Activated CD8-positive, alpha-beta T cell treated with anti-CD3 and anti-CD28 coated beads for 36 hours (primary cell): ENCODE measurements around the gene SCGB1C2. TPM values are rescaled to one million over a fixed set of nuclear protein-coding genes. Genes with fewer than 3 reads are reported as not detected.

Experiments
- ATAC-seq: fragments of 200-7000 bp; cut with Tn5 transposase; one replicate; pipeline ENCODE4 v1.10.0; 2021; ENCODE audit warnings: mild to moderate bottlenecking, moderate library complexity
- CTCF ChIA-PET: fragments of 350-600 bp; sonication (Branson Sonifier 250); formaldehyde crosslinking; loops from one replicate; lab custom pipeline; 2021; ENCODE audit warnings: antibody characterized with exemption; lab: Charles Lee
- POLR2A ChIA-PET: fragments of 350-600 bp; sonication (Branson Sonifier 250); formaldehyde crosslinking; loops from one replicate; lab custom pipeline; 2021; ENCODE audit warnings: antibody characterized with exemption; lab: Charles Lee
- DNase-seq: peaks from one replicate; pipeline ENCODE4 v3.0.0-alpha.2; 2020
- H3K27ac Mint-ChIP-seq: one replicate; pipeline ENCODE4 v1.8.0; 2021; ENCODE audit warnings: mild to moderate bottlenecking, mixed read lengths
- H3K27me3 Mint-ChIP-seq: one replicate; pipeline ENCODE4 v1.8.0; 2021; ENCODE audit warnings: mixed read lengths
- H3K36me3 Mint-ChIP-seq: one replicate; pipeline ENCODE4 v1.8.0; 2021; ENCODE audit warnings: low read depth, mixed read lengths
- H3K4me1 Mint-ChIP-seq: one replicate; pipeline ENCODE4 v1.8.0; 2021; ENCODE audit warnings: low read depth, mixed read lengths
- H3K4me3 Mint-ChIP-seq: one replicate; pipeline ENCODE4 v1.8.0; 2021; ENCODE audit warnings: mild to moderate bottlenecking, moderate library complexity, mixed read lengths
- H3K9me3 Mint-ChIP-seq: one replicate; pipeline ENCODE4 v1.8.0; 2021; ENCODE audit warnings: mixed read lengths
- intact Hi-C: fragments of 100-400 bp; cut with micrococcal nuclease; formaldehyde crosslinking; loops from one replicate; pipeline ENCODE4 v1.10.0; 2022
- total RNA-seq, 2 experiments: library from RNA; stranded (reverse); gene quantifications; one replicate each; pipeline ENCODE4 v1.2.3, GENCODE V29; 2021
- TF ChIP-seq, protein P1 (sequence below): fragments of 200-600 bp; IDR thresholded peaks from one replicate; pipeline ENCODE4 v1.8.0; 2022; ENCODE audit warnings: antibody characterized with exemption, mild to moderate bottlenecking

SCGB1C2 gene
- total RNA-seq, 2 experiments from 2014 or later: not detected

DNA sequence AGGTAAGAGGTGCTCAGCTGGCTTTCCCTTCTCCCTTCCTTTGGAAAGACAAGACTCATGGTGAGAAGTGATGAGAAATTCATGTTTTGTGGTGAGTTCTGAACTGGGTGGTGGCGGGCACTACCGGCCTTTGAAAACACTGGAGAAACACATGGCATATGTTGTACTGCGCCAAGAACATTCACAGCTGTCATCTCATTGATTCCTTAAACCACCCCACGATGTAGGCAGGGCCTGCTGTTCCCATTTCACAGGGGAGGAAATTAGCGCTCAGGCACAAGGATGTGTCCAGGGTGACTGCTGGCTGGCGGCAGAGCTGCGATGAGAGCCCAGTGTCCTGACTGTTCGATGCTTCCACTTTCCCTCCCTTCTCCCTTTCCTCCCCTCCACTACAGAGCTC lies 45.7 kb downstream of the SCGB1C2 start:
- Mint-ChIP-seq H3K27me3 (peaks cover 29% of the 10 kb centered on the region), H3K9me3 (no peaks in the 10 kb centered on the region), H3K4me1 (peaks cover 3% of the 10 kb centered on the region), H3K27ac (no peak overlapping the region), H3K4me3 (no peak overlapping the region), H3K36me3 (no peaks in the 10 kb centered on the region)
- no peak for DNase-seq
- intact Hi-C loops: no loop called here
- TF ChIP-seq, protein P1, sequence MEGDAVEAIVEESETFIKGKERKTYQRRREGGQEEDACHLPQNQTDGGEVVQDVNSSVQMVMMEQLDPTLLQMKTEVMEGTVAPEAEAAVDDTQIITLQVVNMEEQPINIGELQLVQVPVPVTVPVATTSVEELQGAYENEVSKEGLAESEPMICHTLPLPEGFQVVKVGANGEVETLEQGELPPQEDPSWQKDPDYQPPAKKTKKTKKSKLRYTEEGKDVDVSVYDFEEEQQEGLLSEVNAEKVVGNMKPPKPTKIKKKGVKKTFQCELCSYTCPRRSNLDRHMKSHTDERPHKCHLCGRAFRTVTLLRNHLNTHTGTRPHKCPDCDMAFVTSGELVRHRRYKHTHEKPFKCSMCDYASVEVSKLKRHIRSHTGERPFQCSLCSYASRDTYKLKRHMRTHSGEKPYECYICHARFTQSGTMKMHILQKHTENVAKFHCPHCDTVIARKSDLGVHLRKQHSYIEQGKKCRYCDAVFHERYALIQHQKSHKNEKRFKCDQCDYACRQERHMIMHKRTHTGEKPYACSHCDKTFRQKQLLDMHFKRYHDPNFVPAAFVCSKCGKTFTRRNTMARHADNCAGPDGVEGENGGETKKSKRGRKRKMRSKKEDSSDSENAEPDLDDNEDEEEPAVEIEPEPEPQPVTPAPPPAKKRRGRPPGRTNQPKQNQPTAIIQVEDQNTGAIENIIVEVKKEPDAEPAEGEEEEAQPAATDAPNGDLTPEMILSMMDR: no peak
- no peak for ATAC-seq
- ChIA-PET POLR2A (no interaction called here), CTCF (no interaction called here)

DNA sequence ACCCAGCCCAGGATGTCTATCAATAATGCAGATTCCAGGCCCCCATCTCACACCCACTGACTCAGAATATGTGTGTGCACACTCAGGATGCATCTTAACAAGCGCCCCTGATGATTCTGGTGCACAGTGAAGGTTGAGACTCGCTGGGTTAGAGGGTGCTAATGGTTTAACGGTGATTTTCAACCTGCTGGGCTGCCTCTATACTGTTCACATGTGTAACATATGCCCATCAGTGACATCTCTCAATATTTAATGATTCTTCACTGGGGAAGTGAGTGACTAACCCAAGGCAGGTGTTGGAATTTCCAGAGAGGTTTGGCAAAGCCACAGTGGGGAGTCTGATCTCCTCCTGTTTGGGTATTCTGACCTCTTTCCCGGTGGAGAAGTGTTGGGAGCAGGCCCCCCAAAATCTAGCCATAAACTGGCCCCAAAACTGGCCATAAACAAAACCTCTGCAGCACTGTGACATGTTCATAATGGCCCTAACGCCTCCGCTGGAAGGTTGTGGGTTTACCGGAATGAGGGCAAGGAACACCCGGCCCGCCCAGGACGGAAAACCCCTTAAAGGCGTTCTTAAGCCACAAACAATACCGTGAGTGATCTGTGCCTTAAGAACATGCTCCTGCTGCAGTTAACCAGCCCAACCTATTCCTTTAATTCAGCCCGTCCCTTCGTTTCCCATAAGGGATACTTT lies 48.2 kb downstream of the SCGB1C2 start:
- Mint-ChIP-seq H3K4me1 (peaks cover 7% of the 10 kb centered on the region), H3K9me3 (no peaks in the 10 kb centered on the region), H3K4me3 (no peak overlapping the region), H3K27me3 (peaks cover 23% of the 10 kb centered on the region), H3K27ac (no peak overlapping the region), H3K36me3 (no peaks in the 10 kb centered on the region)
- TF ChIP-seq, protein P1: no peak
- ATAC-seq: no peak
- ChIA-PET POLR2A (no interaction called here), CTCF (no interaction called here)
- intact Hi-C loops: no loop called here
- DNase-seq: peak; percentile 34

- Mint-ChIP-seq H3K27me3 (peaks cover 19% of the 10 kb centered on the region), H3K27ac (no peak overlapping the region), H3K4me1 (peaks cover 7% of the 10 kb centered on the region), H3K36me3 (no peaks in the 10 kb centered on the region), H3K9me3 (no peaks in the 10 kb centered on the region), H3K4me3 (no peak overlapping the region)
- POLR2A ChIA-PET: no interaction called here
- DNase-seq: no peak
- ATAC-seq: no peak
- TF ChIP-seq, protein P1: no peak
- intact Hi-C loops: no loop called here
- CTCF ChIA-PET: no interaction called here
These were observed 49.8 kb downstream of the SCGB1C2 start for GRCh38 chr17:187130-187529.

Other genes starting within 250 kb of the SCGB1C2 start
- gene DOC2B, start 44.1 kb downstream of the SCGB1C2 start, total RNA-seq: not detected
- 1 to 10 TPM in 1 of 2 experiments, under 1 TPM in 1; 0.72 to 1.1 TPM for gene RPH3AL, start 215.2 kb downstream of the SCGB1C2 start, total RNA-seq